HepG2 (cell line): ENCODE results near the gene AKR1C4. TPM values are rescaled to one million over a fixed set of nuclear protein-coding genes. Genes with fewer than 3 reads are reported as not detected.

Source experiments
- ATAC-seq: fragments of 200-7000 bp; cut with Tn5 transposase; 3 replicates; pipeline ENCODE4 v1.9.1; 2020; ENCODE audit warnings: mild to moderate bottlenecking, moderate library complexity
- BruUV-seq: library from RNA; stranded (reverse); fragments of 400-500 nt; replicated peaks from 2 replicates; lab custom pipeline; 2021; lab: Mats Ljungman, UMichigan
- CTCF ChIA-PET: fragments of 300-600 bp; formaldehyde crosslinking; extraction: SDS; loops from one replicate; lab custom pipeline; 2021; ENCODE audit warnings: low total read pairs, inconsistent platforms, low intra/inter-chr PET ratio; lab: Yijun Ruan, JAX
- POLR2A ChIA-PET: fragments of 350-600 bp; sonication (Branson Sonifier 250); formaldehyde crosslinking; loops from one replicate; lab custom pipeline; 2020; ENCODE audit warnings: antibody characterized with exemption, inconsistent platforms; lab: Yijun Ruan, JAX
- DNase-seq: peaks from one replicate; pipeline ENCODE4 v3.0.0-alpha.2; 2015; ENCODE audit warnings: low spot score
- FAIRE-seq: peaks from 3 replicates; lab custom pipeline; 2011; peaks lifted over from hg19 to GRCh38; lab: Jason Lieb, UNC
- H2AFZ ChIP-seq: one replicate; pipeline ENCODE4 v1.6.1; 2011; ENCODE audit warnings: low read length, inconsistent platforms
- H3K27ac ChIP-seq: fragments of 300-600 bp; 3 replicates; pipeline ENCODE4 v1.8.0; 2011; ENCODE audit warnings: mixed run types, mild to moderate bottlenecking, mixed read lengths, low read length, inconsistent platforms; ENCODE audit not compliant: insufficient read depth; ENCODE audit errors: extremely low read length
- H3K27me3 ChIP-seq, 2 experiments: fragments of 200-600 bp in 1 of 2; 2 replicates in 1 of 2; 3 replicates in 1 of 2; pipeline versions ENCODE4 v1.6.0 to v1.8.0; 2011; ENCODE audit warnings: low read length in 2 of 2, mild to moderate bottlenecking in 2 of 2, moderate library complexity in 2 of 2, inconsistent platforms in 1 of 2; ENCODE audit not compliant: insufficient read depth in 2 of 2, control insufficient read depth in 1 of 2
- H3K36me3 ChIP-seq, 2 experiments: fragments of 200-600 bp in 1 of 2; replicated peaks in 1 of 2; 2 replicates in 1 of 2; 3 replicates in 1 of 2; pipeline versions ENCODE4 v1.5.1 to v1.8.0; 2011; ENCODE audit warnings: low read length in 2 of 2, inconsistent platforms in 1 of 2; ENCODE audit not compliant: insufficient read depth in 2 of 2, control insufficient read depth in 1 of 2
- H3K4me1 ChIP-seq: 2 replicates; pipeline ENCODE4 v1.5.1; 2012; ENCODE audit warnings: low read length, inconsistent platforms; ENCODE audit not compliant: insufficient read depth
- H3K4me2 ChIP-seq: 2 replicates; pipeline ENCODE4 v1.6.0; 2011; ENCODE audit warnings: low read depth, low read length, inconsistent platforms
- H3K4me3 ChIP-seq, 3 experiments: fragments of 200-600 bp in 1 of 3; sonication (generic), shearing (Covaris generic) in 1 of 3; replicated peaks in 1 of 3; 2 replicates each; pipeline ENCODE4 v1.5.1; 2011 to 2016; ENCODE audit warnings: low read length in 3 of 3, inconsistent platforms in 2 of 3, low read depth in 2 of 3, mild to moderate bottlenecking in 2 of 3, control low read depth in 1 of 3, mixed read lengths in 1 of 3; ENCODE audit not compliant: insufficient read depth in 1 of 3
- H3K79me2 ChIP-seq: one replicate; pipeline ENCODE4 v1.6.1; 2011; ENCODE audit warnings: low read length, inconsistent platforms; ENCODE audit not compliant: insufficient read depth
- H3K9ac ChIP-seq: 2 replicates; pipeline ENCODE4 v1.6.0; 2011; ENCODE audit warnings: mild to moderate bottlenecking, low read depth, low read length, inconsistent platforms; ENCODE audit not compliant: insufficient read depth
- H3K9me3 ChIP-seq: 2 replicates; pipeline ENCODE4 v1.5.1; 2012; ENCODE audit warnings: mild to moderate bottlenecking, low read length
- H4K20me1 ChIP-seq: 2 replicates; pipeline ENCODE4 v1.6.0; 2011; ENCODE audit warnings: inconsistent platforms, mild to moderate bottlenecking, low read length, moderate library complexity; ENCODE audit not compliant: insufficient read depth
- ZBTB7B ChIP-seq: sonication (generic); formaldehyde crosslinking; IDR thresholded peaks from 2 replicates; pipeline ENCODE4 v1.4.0; 2020; ENCODE audit warnings: missing genetic modification reagents
- ZNF292 ChIP-seq: sonication (generic); formaldehyde crosslinking; IDR thresholded peaks from 2 replicates; pipeline ENCODE4 v1.8.1; 2022; ENCODE audit warnings: mild to moderate bottlenecking, low read depth, missing genetic modification reagents, borderline replicate concordance
- ZNF567 ChIP-seq: sonication (generic); formaldehyde crosslinking; IDR thresholded peaks from 2 replicates; pipeline ENCODE4 v1.8.1; 2023; ENCODE audit warnings: mild to moderate bottlenecking, missing genetic modification reagents, borderline replicate concordance
- ZNF674 ChIP-seq: sonication (generic); formaldehyde crosslinking; IDR thresholded peaks from 2 replicates; pipeline ENCODE4 v1.5.0; 2020; ENCODE audit warnings: low read depth, mild to moderate bottlenecking, missing genetic modification reagents
- ZNF747 ChIP-seq: sonication (generic); formaldehyde crosslinking; IDR thresholded peaks from 2 replicates; pipeline ENCODE4 v1.8.1; 2023; ENCODE audit warnings: missing genetic modification reagents, mild to moderate bottlenecking, borderline replicate concordance
- ZNF879 ChIP-seq: sonication (generic); formaldehyde crosslinking; IDR thresholded peaks from 2 replicates; pipeline ENCODE4 v1.8.1; 2023; ENCODE audit warnings: missing genetic modification reagents
- WGBS: methylation state at CpG from one replicate; pipeline ENCODE4 v1.1.6; 2017; ENCODE audit warnings: low lambda C conversion rate; 5-methylcytosine and 5-hydroxymethylcytosine counted together
- in situ Hi-C: cut with HindIII; loops from 2 replicates; pipeline ENCODE4 v1.10.0; 2017; ENCODE audit warnings: low pct_unique_long_range_greater_than_20kb; ENCODE audit not compliant: extremely low pct_ligation_motif_present
- intact Hi-C: fragments of 100-400 bp; cut with micrococcal nuclease; formaldehyde crosslinking; loops from one replicate; pipeline ENCODE4 v1.10.0; 2022; ENCODE audit not compliant: unreplicated experiment
- polyA plus RNA-seq, 8 experiments: library from polyadenylated mRNA; depleted of rRNA in 3 of 8; stranded (reverse) in 7 of 8; unstranded in 1 of 8; fragments of >200 nt; fragmentation: Illumina TruSeq in 4 of 8; extraction: Trizol in 4 of 8; gene quantifications; 2 replicates each; pipeline versions ENCODE4 v1.2.1 to v1.2.3, GENCODE V29; 2011 to 2016; ENCODE audit warnings: low read depth in 4 of 8, missing spikeins in 1 of 8, mixed read lengths in 1 of 8; ENCODE audit not compliant: insufficient read depth in 1 of 8
- total RNA-seq, 5 experiments: library from RNA; depleted of rRNA; stranded (reverse); fragments of >200 nt; fragmentation: Illumina TruSeq; extraction: Trizol; gene quantifications; 2 replicates each; pipeline ENCODE4 v1.2.3, GENCODE V29; 2016; ENCODE audit warnings: low read depth in 1 of 5
- TF ChIP-seq, protein P1 (sequence below): sonication (generic); formaldehyde crosslinking; IDR thresholded peaks from 2 replicates; pipeline ENCODE4 v1.5.1; 2020; ENCODE audit warnings: mild to moderate bottlenecking, missing genetic modification reagents, borderline replicate concordance
- TF ChIP-seq, protein P2 (sequence below): IDR thresholded peaks from 2 replicates; pipeline ENCODE4 v1.6.1; 2012; ENCODE audit warnings: low read depth, low read length, improper control_type of control experiment

AKR1C4 gene
- total and polyA plus RNA-seq, 2 of the 13 experiments (the other 11 are each of a cell fraction or from before 2014, with no cell fraction given) = 0.18 to 1.3 TPM

DNA sequence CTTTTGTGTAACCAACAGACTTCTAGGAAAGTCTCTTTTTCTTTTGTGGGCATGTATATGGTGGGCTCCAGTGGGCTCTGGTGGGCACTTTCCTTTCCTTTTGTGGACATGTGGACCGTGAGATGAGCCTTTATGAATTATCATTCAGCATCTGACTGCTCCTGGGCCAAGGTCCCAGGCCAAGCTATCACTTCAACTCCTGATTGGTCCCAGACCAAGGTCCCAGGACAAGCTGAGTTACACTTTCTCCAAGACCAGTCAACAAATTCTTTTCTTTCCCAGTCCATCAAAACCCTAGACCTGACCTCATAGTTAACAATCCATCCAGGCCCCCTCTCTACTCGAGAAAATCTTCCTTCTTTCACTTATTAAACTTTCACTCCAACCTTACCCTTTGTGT lies 12.7 kb upstream of the AKR1C4 start (continued):
- TF ChIP-seq, protein P1, sequence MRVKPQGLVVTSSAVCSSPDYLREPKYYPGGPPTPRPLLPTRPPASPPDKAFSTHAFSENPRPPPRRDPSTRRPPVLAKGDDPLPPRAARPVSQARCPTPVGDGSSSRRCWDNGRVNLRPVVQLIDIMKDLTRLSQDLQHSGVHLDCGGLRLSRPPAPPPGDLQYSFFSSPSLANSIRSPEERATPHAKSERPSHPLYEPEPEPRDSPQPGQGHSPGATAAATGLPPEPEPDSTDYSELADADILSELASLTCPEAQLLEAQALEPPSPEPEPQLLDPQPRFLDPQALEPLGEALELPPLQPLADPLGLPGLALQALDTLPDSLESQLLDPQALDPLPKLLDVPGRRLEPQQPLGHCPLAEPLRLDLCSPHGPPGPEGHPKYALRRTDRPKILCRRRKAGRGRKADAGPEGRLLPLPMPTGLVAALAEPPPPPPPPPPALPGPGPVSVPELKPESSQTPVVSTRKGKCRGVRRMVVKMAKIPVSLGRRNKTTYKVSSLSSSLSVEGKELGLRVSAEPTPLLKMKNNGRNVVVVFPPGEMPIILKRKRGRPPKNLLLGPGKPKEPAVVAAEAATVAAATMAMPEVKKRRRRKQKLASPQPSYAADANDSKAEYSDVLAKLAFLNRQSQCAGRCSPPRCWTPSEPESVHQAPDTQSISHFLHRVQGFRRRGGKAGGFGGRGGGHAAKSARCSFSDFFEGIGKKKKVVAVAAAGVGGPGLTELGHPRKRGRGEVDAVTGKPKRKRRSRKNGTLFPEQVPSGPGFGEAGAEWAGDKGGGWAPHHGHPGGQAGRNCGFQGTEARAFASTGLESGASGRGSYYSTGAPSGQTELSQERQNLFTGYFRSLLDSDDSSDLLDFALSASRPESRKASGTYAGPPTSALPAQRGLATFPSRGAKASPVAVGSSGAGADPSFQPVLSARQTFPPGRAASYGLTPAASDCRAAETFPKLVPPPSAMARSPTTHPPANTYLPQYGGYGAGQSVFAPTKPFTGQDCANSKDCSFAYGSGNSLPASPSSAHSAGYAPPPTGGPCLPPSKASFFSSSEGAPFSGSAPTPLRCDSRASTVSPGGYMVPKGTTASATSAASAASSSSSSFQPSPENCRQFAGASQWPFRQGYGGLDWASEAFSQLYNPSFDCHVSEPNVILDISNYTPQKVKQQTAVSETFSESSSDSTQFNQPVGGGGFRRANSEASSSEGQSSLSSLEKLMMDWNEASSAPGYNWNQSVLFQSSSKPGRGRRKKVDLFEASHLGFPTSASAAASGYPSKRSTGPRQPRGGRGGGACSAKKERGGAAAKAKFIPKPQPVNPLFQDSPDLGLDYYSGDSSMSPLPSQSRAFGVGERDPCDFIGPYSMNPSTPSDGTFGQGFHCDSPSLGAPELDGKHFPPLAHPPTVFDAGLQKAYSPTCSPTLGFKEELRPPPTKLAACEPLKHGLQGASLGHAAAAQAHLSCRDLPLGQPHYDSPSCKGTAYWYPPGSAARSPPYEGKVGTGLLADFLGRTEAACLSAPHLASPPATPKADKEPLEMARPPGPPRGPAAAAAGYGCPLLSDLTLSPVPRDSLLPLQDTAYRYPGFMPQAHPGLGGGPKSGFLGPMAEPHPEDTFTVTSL (CRISPR knock-in tag) = no peak
- TF ChIP-seq, all 625 proteins: peak for 0

DNA sequence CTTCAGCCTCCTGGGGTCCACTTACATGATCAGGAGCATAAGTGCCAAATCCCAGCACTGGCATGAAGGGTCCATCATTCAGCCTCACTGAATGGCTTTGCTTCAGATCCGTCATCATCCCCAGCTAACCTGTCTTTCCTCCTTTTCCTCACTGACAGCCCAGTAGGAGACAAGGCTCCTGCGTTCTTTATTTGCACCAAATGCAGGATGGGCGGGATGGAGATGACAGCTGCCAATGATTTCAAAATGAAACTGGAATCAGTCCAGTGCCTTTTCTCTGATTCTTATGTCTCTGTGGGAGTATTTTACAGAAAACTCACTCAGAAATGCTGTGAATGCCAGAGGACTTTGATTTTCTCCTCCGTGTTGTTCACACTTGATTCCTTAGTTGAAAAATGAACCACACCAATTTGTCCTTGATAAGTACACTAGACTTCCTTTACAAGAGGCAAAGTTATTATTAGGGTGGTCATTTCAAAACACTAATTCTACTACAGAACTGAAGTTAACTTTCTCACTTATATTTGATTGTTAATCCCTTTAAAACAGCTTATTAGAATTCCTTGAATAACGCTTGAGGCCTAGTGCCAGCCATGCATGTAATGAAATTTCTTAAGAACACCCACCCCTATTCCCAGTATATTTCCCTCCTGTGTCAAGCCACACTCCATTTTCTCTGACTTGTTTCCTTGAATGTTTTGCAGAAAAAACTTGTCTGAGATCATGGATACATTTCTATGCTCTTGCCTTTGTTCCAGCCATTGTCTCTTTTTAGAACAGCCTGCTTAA lies 11.5 kb upstream of the AKR1C4 start, which contains the start of gene AKR1C8:
TSS of gene AKR1C8 (minus strand) at position 164 of the 789 bp plus-strand sequence. CDS start at position 118, 46 bp downstream.
- ATAC-seq = no peak
- CTCF ChIA-PET = no interaction called here

More for the DNA sequence above, 11.5 kb upstream of the AKR1C4 start, which contains the start of gene AKR1C8:
- Histone ChIP-seq H4K20me1 (no peaks in the 10 kb centered on the region), H3K9ac (no peak within 1 kb of the TSS), H3K79me2 (no peaks in the 10 kb centered on the region), H3K9me3 (no peaks in the 10 kb centered on the region), H2AFZ (peak within 1 kb of the TSS; percentile 7), H3K36me3 (no peaks in the 10 kb centered on the region), H3K4me1 (peaks cover 28% of the 10 kb centered on the region), H3K4me3 (no peak within 1 kb of the TSS), H3K27ac (no peak within 1 kb of the TSS), H3K4me2 (no peak within 1 kb of the TSS), H3K27me3 (no peaks in the 10 kb centered on the region)
- no peak for FAIRE-seq
- intact Hi-C loops (no loop called here), in situ Hi-C loops (no loop called here)
- TF ChIP-seq, protein P2, sequence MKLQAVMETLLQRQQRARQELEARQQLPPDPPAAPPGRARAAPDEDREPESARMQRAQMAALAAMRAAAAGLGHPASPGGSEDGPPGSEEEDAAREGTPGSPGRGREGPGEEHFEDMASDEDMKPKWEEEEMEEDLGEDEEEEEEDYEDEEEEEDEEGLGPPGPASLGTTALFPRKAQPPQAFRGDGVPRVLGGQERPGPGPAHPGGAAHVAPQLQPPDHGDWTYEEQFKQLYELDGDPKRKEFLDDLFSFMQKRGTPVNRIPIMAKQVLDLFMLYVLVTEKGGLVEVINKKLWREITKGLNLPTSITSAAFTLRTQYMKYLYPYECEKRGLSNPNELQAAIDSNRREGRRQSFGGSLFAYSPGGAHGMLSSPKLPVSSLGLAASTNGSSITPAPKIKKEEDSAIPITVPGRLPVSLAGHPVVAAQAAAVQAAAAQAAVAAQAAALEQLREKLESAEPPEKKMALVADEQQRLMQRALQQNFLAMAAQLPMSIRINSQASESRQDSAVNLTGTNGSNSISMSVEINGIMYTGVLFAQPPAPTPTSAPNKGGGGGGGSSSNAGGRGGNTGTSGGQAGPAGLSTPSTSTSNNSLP = no peak
- TF ChIP-seq ZNF674 (CRISPR knock-in tag) (no peak), ZNF567 (CRISPR knock-in tag) (no peak), ZNF292 (no peak), ZBTB7B (CRISPR knock-in tag) (no peak), ZNF879 (CRISPR knock-in tag) (no peak), ZNF747 (CRISPR knock-in tag) (no peak)
- 93% methylated on average over 5 of the region's 5 CpGs for WGBS
- BruUV-seq = no TSS peak
- no peak for DNase-seq
- POLR2A ChIA-PET = no interaction called here
